Measurements from ENCODE around the gene MED13L. TPM values are rescaled to one million over a fixed set of nuclear protein-coding genes. Genes with fewer than 3 reads are reported as not detected.

The MED13L gene
- total RNA-seq, 1 donor from 2014 or later, result 179 TPM

GRCh38 chr12:116131176-116131575 lies 146.3 kb downstream of the MED13L start:
- H3K9ac ChIP-seq (ENCODE audit: low read depth in 1 of 3, low read length in 3 of 3), result no peak overlapping the region
- peaks cover 23 to 60% (median 31%) of the 10 kb centered on the region in 3 donors for H3K4me1 ChIP-seq (ENCODE audit: control insufficient read depth in 3 of 3, insufficient read depth in 3 of 3, low read length in 3 of 3)
- H3K27me3 ChIP-seq (ENCODE audit: control insufficient read depth in 3 of 3, insufficient read depth in 3 of 3, low read length in 3 of 3), result no peaks in the 10 kb centered on the region

GRCh38 chr12:116130431-116130830 lies 147.1 kb downstream of the MED13L start:
- Histone ChIP-seq H3K36me3 (ENCODE audit: control insufficient read depth in 3 of 3, insufficient read depth in 3 of 3, low read length in 3 of 3) (no peaks in the 10 kb centered on the region), H3K9me3 (ENCODE audit: control insufficient read depth in 3 of 3, low read length in 3 of 3) (no peaks in the 10 kb centered on the region), H3K4me3 (ENCODE audit: low read length in 3 of 3) (peak overlapping the region in 1 of 3 donors; percentile 3), H3K27ac (ENCODE audit: low read depth, low read length) (no peak overlapping the region), H3K9ac (ENCODE audit: low read depth in 1 of 3, low read length in 3 of 3) (no peak overlapping the region), H3K4me1 (ENCODE audit: control insufficient read depth in 3 of 3, insufficient read depth in 3 of 3, low read length in 3 of 3) (peaks cover 23 to 59% (median 35%) of the 10 kb centered on the region in 3 donors), H3K27me3 (ENCODE audit: control insufficient read depth in 3 of 3, insufficient read depth in 3 of 3, low read length in 3 of 3) (no peaks in the 10 kb centered on the region)

More at GRCh38 chr12:116131176-116131575, 146.3 kb downstream of the MED13L start:
- Histone ChIP-seq H3K36me3 (ENCODE audit: control insufficient read depth in 3 of 3, insufficient read depth in 3 of 3, low read length in 3 of 3) (no peaks in the 10 kb centered on the region), H3K9me3 (ENCODE audit: control insufficient read depth in 3 of 3, low read length in 3 of 3) (no peaks in the 10 kb centered on the region), H3K4me3 (ENCODE audit: low read length in 3 of 3) (no peak overlapping the region), H3K27ac (ENCODE audit: low read depth, low read length) (no peak overlapping the region)

- Histone ChIP-seq H3K27me3 (ENCODE audit: control insufficient read depth in 3 of 3, insufficient read depth in 3 of 3, low read length in 3 of 3) (no peaks in the 10 kb centered on the region), H3K36me3 (ENCODE audit: control insufficient read depth in 3 of 3, insufficient read depth in 3 of 3, low read length in 3 of 3) (no peaks in the 10 kb centered on the region), H3K4me1 (ENCODE audit: control insufficient read depth in 3 of 3, insufficient read depth in 3 of 3, low read length in 3 of 3) (peaks cover 26 to 57% (median 30%) of the 10 kb centered on the region in 3 donors), H3K9ac (ENCODE audit: low read depth in 1 of 3, low read length in 3 of 3) (no peak overlapping the region), H3K4me3 (ENCODE audit: low read length in 3 of 3) (no peak overlapping the region), H3K9me3 (ENCODE audit: control insufficient read depth in 3 of 3, low read length in 3 of 3) (no peaks in the 10 kb centered on the region), H3K27ac (ENCODE audit: low read depth, low read length) (no peak overlapping the region)
These were observed 148.7 kb downstream of the MED13L start for GRCh38 chr12:116128779-116129178.

- H3K4me3 ChIP-seq (ENCODE audit: low read length in 3 of 3), result no peak overlapping the region
- H3K36me3 ChIP-seq (ENCODE audit: control insufficient read depth in 3 of 3, insufficient read depth in 3 of 3, low read length in 3 of 3), result no peaks in the 10 kb centered on the region
- no peak overlapping the region for H3K27ac ChIP-seq (ENCODE audit: low read depth, low read length)
- H3K9me3 ChIP-seq (ENCODE audit: control insufficient read depth in 3 of 3, low read length in 3 of 3), result no peaks in the 10 kb centered on the region
- H3K9ac ChIP-seq (ENCODE audit: low read depth in 1 of 3, low read length in 3 of 3), result no peak overlapping the region
- H3K27me3 ChIP-seq (ENCODE audit: control insufficient read depth in 3 of 3, insufficient read depth in 3 of 3, low read length in 3 of 3), result no peaks in the 10 kb centered on the region
- H3K4me1 ChIP-seq (ENCODE audit: control insufficient read depth in 3 of 3, insufficient read depth in 3 of 3, low read length in 3 of 3), result peaks cover 20 to 55% (median 30%) of the 10 kb centered on the region in 3 donors
These were observed 149.6 kb downstream of the MED13L start for GRCh38 chr12:116127859-116128258.

GRCh38 chr12:116126610-116127009 lies 150.9 kb downstream of the MED13L start:
- no peaks in the 10 kb centered on the region for H3K36me3 ChIP-seq (ENCODE audit: control insufficient read depth in 3 of 3, insufficient read depth in 3 of 3, low read length in 3 of 3)
- H3K9ac ChIP-seq (ENCODE audit: low read depth in 1 of 3, low read length in 3 of 3), result no peak overlapping the region
- no peaks in the 10 kb centered on the region for H3K27me3 ChIP-seq (ENCODE audit: control insufficient read depth in 3 of 3, insufficient read depth in 3 of 3, low read length in 3 of 3)
- no peaks in the 10 kb centered on the region for H3K9me3 ChIP-seq (ENCODE audit: control insufficient read depth in 3 of 3, low read length in 3 of 3)
- peaks cover 26 to 51% (median 34%) of the 10 kb centered on the region in 3 donors for H3K4me1 ChIP-seq (ENCODE audit: control insufficient read depth in 3 of 3, insufficient read depth in 3 of 3, low read length in 3 of 3)
- no peak overlapping the region for H3K4me3 ChIP-seq (ENCODE audit: low read length in 3 of 3)
- H3K27ac ChIP-seq (ENCODE audit: low read depth, low read length), result no peak overlapping the region

GRCh38 chr12:116125956-116126566 lies 151.4 kb downstream of the MED13L start:
- Histone ChIP-seq H3K4me1 (ENCODE audit: control insufficient read depth in 3 of 3, insufficient read depth in 3 of 3, low read length in 3 of 3) (peaks cover 29 to 49% (median 40%) of the 10 kb centered on the region in 3 donors), H3K27ac (ENCODE audit: low read depth, low read length) (no peak overlapping the region), H3K9ac (ENCODE audit: low read depth in 1 of 3, low read length in 3 of 3) (no peak overlapping the region), H3K36me3 (ENCODE audit: control insufficient read depth in 3 of 3, insufficient read depth in 3 of 3, low read length in 3 of 3) (no peaks in the 10 kb centered on the region), H3K4me3 (ENCODE audit: low read length in 3 of 3) (no peak overlapping the region), H3K9me3 (ENCODE audit: control insufficient read depth in 3 of 3, low read length in 3 of 3) (no peaks in the 10 kb centered on the region), H3K27me3 (ENCODE audit: control insufficient read depth in 3 of 3, insufficient read depth in 3 of 3, low read length in 3 of 3) (no peaks in the 10 kb centered on the region)

- Histone ChIP-seq H3K9me3 (ENCODE audit: control insufficient read depth in 3 of 3, low read length in 3 of 3) (no peaks in the 10 kb centered on the region), H3K4me3 (ENCODE audit: low read length in 3 of 3) (no peak overlapping the region), H3K27me3 (ENCODE audit: control insufficient read depth in 3 of 3, insufficient read depth in 3 of 3, low read length in 3 of 3) (no peaks in the 10 kb centered on the region), H3K9ac (ENCODE audit: low read depth in 1 of 3, low read length in 3 of 3) (no peak overlapping the region), H3K4me1 (ENCODE audit: control insufficient read depth in 3 of 3, insufficient read depth in 3 of 3, low read length in 3 of 3) (peaks cover 29 to 44% (median 43%) of the 10 kb centered on the region in 3 donors), H3K36me3 (ENCODE audit: control insufficient read depth in 3 of 3, insufficient read depth in 3 of 3, low read length in 3 of 3) (no peaks in the 10 kb centered on the region), H3K27ac (ENCODE audit: low read depth, low read length) (no peak overlapping the region)
These were observed 152.4 kb downstream of the MED13L start for GRCh38 chr12:116125084-116125483.

GRCh38 chr12:116123451-116124258 lies 153.8 kb downstream of the MED13L start:
- H3K27me3 ChIP-seq (ENCODE audit: control insufficient read depth in 3 of 3, insufficient read depth in 3 of 3, low read length in 3 of 3), result no peaks in the 10 kb centered on the region
- H3K27ac ChIP-seq (ENCODE audit: low read depth, low read length), result peak overlapping the region; percentile 54
- H3K4me3 ChIP-seq (ENCODE audit: low read length in 3 of 3), result peak overlapping the region; percentile 46 to 71 (median 47)
- peak overlapping the region; percentile 15 to 55 (median 28) for H3K9ac ChIP-seq (ENCODE audit: low read depth in 1 of 3, low read length in 3 of 3)
- no peaks in the 10 kb centered on the region for H3K36me3 ChIP-seq (ENCODE audit: control insufficient read depth in 3 of 3, insufficient read depth in 3 of 3, low read length in 3 of 3)
- H3K4me1 ChIP-seq (ENCODE audit: control insufficient read depth in 3 of 3, insufficient read depth in 3 of 3, low read length in 3 of 3), result peaks cover 30 to 52% (median 43%) of the 10 kb centered on the region in 3 donors
- no peaks in the 10 kb centered on the region for H3K9me3 ChIP-seq (ENCODE audit: control insufficient read depth in 3 of 3, low read length in 3 of 3)

- Histone ChIP-seq H3K4me3 (ENCODE audit: low read length in 3 of 3) (no peak overlapping the region), H3K4me1 (ENCODE audit: control insufficient read depth in 3 of 3, insufficient read depth in 3 of 3, low read length in 3 of 3) (peaks cover 27 to 52% (median 38%) of the 10 kb centered on the region in 3 donors), H3K9me3 (ENCODE audit: control insufficient read depth in 3 of 3, low read length in 3 of 3) (no peaks in the 10 kb centered on the region), H3K27ac (ENCODE audit: low read depth, low read length) (no peak overlapping the region), H3K36me3 (ENCODE audit: control insufficient read depth in 3 of 3, insufficient read depth in 3 of 3, low read length in 3 of 3) (no peaks in the 10 kb centered on the region), H3K27me3 (ENCODE audit: control insufficient read depth in 3 of 3, insufficient read depth in 3 of 3, low read length in 3 of 3) (no peaks in the 10 kb centered on the region), H3K9ac (ENCODE audit: low read depth in 1 of 3, low read length in 3 of 3) (no peak overlapping the region)
These were observed 154.9 kb downstream of the MED13L start for GRCh38 chr12:116122628-116123027.

- no peaks in the 10 kb centered on the region for H3K27me3 ChIP-seq (ENCODE audit: control insufficient read depth in 3 of 3, insufficient read depth in 3 of 3, low read length in 3 of 3)
- H3K4me1 ChIP-seq (ENCODE audit: control insufficient read depth in 3 of 3, insufficient read depth in 3 of 3, low read length in 3 of 3), result peaks cover 27 to 49% (median 35%) of the 10 kb centered on the region in 3 donors
- H3K9me3 ChIP-seq (ENCODE audit: control insufficient read depth in 3 of 3, low read length in 3 of 3), result no peaks in the 10 kb centered on the region
- no peak overlapping the region for H3K27ac ChIP-seq (ENCODE audit: low read depth, low read length)
- peak overlapping the region in 1 of 3 donors; percentile 17 for H3K4me3 ChIP-seq (ENCODE audit: low read length in 3 of 3)
- H3K9ac ChIP-seq (ENCODE audit: low read depth in 1 of 3, low read length in 3 of 3), result peak overlapping the region in 1 of 3 donors; percentile 16
- H3K36me3 ChIP-seq (ENCODE audit: control insufficient read depth in 3 of 3, insufficient read depth in 3 of 3, low read length in 3 of 3), result no peaks in the 10 kb centered on the region
These were observed 156.0 kb downstream of the MED13L start for GRCh38 chr12:116121453-116121871.

Data from skeletal muscle tissue (tissue), 4 donors.